Ramos (cell line): Measurements from ENCODE around the gene ANKRD24.
"Not testable (repeated sequence)": the region's sequence is repeated elsewhere in the genome, so short reads cannot be mapped to it uniquely, and the experiment has no call there.

ENCODE experiments used
- in situ Hi-C: fragments of 300-500 bp; cut with MboI; formaldehyde crosslinking; loops from one replicate; pipeline ENCODE4 v1.14.3; 2022; ENCODE audit warnings: low sequenced_read_pairs; ENCODE audit not compliant: unreplicated experiment

ANKRD24 gene

DNA sequence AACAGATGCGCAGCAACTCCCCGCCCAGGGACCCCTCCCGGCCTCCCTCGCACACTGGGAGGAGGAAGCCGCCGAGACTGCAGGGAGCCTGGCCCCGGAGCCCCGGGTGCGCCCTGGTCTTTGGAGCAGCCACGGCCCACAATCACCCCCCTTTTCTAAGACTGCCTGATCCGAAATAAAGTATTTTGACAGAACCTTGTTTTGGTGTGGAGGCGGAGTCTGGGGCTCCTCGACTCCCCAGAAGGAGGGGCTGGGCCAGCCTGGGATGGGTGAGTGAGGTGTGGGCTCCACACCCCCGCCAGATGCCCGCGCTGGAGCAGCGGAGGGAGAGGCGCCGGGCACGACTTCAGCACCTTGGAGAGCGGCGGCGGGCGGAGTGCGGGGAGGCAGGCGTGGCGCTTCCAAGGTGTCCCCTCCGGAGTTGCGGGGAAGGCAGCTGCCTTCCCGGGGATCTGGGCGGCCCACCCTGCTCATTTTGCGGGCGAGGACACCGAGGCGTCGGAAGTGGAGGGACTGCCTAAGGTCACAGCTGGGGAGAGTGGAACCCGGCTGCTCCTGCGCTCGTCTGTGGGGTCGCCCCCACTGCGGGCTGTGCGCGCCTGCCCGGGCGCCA lies 9.5 kb upstream of the ANKRD24 start:
- in situ Hi-C loops = no loop called here

- in situ Hi-C loops = no loop called here
Observed at GRCh38 chr19:4173479-4174212, 8.8 kb upstream of the ANKRD24 start.

DNA sequence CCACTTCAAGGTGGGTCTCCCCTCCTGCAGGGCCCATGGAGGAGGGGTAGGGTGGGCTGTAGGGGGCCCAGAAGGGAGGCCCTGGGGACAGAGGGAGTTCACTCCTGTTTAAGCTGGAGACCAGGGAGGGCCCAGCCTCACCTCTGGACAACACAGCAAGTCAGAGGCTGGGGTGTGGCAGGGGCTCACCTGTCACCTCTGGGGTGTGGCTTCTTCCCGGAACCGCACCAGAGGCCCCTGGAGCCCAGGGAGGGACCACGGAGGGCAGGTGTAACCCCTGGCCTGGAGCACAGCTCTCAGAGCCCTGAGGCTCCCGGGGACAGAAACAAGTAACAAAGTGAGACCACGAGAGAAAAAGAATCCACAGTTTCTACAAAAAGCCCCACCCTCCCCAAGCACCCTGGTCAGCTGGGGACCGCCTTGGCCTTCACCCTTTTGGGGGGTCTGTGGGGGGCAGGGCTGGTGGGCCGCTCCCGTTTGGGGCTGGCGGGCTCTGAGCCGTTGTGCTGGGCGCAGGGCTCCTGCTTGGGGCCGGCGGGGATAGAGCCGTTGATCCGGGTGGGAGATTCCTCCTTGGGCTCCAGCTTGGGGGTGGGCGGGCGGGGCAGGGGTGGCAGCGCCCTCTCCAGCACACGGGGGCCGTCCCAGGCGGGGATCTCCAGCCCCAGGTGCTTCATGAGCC lies 8.1 kb upstream of the ANKRD24 start:
- in situ Hi-C loops = no loop called here

GRCh38 chr19:4174895-4175668 lies 7.4 kb upstream of the ANKRD24 start:
- in situ Hi-C loops = no loop called here

GRCh38 chr19:4175669-4175931 lies 6.9 kb upstream of the ANKRD24 start:
- in situ Hi-C loops = no loop called here

GRCh38 chr19:4177146-4177545 lies 5.3 kb upstream of the ANKRD24 start:
- in situ Hi-C loops = no loop called here

- in situ Hi-C loops = no loop called here
Observed at GRCh38 chr19:4178990-4179389, 3.5 kb upstream of the ANKRD24 start.

DNA sequence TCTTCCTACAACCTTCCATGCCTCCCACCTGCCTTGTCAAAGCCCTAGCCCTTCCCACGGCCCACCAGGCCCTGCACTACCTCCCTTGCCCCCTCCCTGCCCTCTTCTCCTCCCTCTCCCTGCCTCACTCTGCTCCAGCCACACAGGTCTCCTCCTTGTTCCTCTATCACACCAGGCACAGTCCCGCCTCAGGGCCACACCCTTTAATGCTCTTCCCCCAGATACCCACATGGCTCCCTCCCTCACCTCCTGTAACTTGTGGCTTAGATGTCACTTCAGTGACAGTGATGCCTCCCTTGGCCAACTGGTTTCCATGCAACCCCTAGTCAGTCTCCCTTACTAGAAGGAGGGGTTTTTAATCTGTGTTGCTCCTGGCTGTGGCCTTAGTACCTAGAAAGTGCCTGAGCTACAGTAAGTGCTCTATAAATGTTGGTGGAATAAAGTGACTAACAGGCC lies 1.4 kb upstream of the ANKRD24 start:
- in situ Hi-C loops = no loop called here

- in situ Hi-C loops = no loop called here
Observed at GRCh38 chr19:4183967-4184717, 1.7 kb downstream of the ANKRD24 start.

- in situ Hi-C loops = no loop called here
Observed at GRCh38 chr19:4184718-4185352, 2.3 kb downstream of the ANKRD24 start.

DNA sequence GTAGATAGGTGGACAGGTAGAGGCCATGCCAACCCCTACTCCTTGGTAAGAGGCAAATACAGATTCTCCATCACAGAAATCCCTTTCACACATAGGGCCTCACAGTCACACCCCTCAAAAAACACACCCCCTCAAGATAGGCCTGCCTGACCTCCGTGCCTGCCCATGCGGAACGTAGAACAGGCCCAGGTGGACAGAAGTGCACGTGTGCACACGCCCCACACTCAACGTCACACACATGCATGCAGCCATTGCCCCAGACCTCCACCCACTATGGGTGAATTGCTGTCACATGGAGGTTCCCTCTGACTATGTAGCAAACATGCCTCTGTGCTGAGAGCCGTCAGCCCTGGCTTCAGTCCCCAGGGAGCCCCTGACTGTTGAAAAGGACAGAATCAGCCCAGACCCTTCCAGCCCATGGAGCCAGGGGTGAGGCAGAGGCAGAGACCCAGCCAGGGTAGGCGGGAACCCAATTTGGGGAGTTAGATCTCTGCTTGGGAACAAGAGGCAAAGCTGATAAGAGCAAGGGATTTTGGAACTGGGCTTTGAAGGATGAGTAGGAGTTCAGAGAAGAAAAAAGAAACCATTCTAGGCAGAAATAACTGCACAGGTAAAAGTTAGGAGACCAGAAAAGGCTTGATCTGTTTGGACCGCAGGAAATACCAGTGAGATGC lies 3.1 kb downstream of the ANKRD24 start:
- in situ Hi-C loops = no loop called here

- in situ Hi-C loops = no loop called here
Observed at GRCh38 chr19:4186087-4186993, 3.9 kb downstream of the ANKRD24 start.

DNA sequence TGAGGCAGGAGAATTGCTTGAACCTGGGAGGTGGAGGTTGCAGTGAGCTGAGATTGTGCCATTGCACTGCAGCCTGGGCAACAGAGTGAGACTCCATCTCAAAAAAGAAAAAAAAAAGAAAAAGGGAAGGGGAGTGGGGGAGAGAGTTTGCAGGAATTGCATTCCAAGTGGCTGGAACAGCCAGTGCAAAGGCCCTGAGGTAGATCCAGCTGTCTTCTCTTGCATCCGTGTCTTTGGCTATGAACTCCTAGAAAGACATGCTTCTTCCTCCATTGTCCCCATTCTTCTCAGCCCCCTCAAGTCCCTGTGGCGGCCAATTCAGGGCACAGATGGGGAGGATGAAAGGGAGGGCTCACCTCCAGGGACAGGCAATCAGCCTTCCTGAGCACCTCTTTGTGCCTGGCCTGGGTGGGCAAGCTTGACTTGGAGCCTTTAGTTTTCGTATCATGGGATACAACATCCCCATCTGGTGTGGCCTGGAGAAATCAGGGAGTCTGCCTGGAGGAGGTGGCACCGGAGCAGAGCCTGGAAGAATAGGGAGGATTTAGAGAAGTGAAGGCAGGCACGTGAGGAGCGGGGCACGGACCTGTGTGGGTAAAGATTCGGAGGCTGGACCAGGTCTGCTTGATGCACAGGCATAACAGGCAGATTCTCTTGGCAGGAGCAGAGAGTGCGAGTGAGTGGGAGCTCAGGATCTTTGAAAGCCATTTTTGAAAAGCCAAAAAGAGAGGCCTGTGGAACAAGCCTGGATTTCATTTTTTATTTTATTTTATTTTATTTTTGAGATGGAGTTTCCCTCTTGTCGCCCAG lies 5.0 kb downstream of the ANKRD24 start:
- in situ Hi-C loops = no loop called here

DNA sequence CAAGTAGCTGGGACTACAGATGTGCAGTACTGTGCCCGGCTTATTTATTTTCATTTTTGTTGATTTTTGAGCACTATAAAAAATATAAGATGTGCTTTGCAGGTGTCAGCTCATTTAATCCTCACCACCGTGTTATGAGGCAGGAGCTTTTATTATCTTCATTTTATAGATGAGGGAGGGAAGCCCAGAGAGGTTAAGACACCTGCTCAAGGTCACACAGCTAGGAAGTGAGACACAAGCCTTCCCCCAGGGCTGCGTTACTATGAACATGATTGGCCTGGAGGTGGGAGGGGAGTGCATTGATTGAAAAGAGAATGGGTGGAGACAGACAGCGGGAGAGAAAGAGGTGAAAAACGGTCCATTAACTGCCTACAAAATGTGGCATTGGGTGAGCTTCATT lies 7.2 kb downstream of the ANKRD24 start:
- in situ Hi-C loops = no loop called here

DNA sequence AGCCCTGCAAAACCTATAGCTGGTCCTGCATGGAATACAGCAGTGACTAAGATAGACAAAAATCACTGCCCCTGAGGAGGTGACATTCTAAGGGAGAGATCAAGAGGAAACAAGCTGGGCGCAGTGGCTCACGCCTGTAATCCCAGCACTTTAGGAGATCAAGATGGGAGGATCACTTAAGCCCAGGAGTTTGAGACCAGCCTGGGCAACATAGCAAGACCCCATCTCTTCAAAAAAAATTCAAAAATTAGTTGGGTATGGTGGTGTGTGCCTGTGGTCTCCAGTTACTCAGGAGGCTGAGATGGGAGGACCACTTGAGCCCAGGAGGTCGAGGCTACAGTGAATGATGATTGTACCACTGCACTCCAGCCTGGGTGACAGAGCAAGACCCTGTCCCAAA lies 10.0 kb downstream of the ANKRD24 start:
- in situ Hi-C loops = not testable (repeated sequence)

DNA sequence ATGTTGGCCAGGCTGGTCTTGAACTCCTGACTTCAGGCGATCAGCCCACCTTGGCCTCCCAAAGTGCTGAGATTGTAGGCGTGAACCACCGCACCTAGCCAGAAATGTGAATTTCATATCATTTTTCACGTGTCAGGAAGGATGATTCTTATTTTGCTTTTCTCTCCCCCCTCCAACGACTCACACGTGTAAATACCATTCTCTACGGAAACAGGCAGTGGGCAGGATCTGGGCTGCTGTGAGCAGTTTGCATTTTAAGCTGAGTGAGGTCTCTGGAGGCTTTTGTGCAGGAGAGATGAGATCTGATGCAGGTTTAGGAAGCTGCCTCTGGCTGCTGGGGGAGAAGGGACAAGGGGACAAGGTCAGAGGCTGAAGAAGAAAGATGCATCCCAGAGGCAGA lies 11.9 kb downstream of the ANKRD24 start:
- in situ Hi-C loops = no loop called here

- in situ Hi-C loops = no loop called here
Observed at GRCh38 chr19:4196009-4196408, 13.5 kb downstream of the ANKRD24 start.
